Glutamatergic neuron (in vitro differentiated cells): ENCODE measurements around the gene PDE1C. TPM values are rescaled to one million over a fixed set of nuclear protein-coding genes. Genes with fewer than 3 reads are reported as not detected.

Experiments
- DNase-seq: peaks from one replicate; pipeline ENCODE4 v3.0.0; 2022
- H3K27ac Mint-ChIP-seq: one replicate; pipeline ENCODE4 v1.8.0; 2020; ENCODE audit warnings: mild to moderate bottlenecking, mixed read lengths, inconsistent platforms; ENCODE audit not compliant: unreplicated experiment
- H3K27me3 Mint-ChIP-seq: one replicate; pipeline ENCODE4 v1.8.0; 2020; ENCODE audit warnings: mild to moderate bottlenecking, moderate library complexity, mixed read lengths, inconsistent platforms; ENCODE audit not compliant: unreplicated experiment
- H3K36me3 Mint-ChIP-seq: one replicate; pipeline ENCODE4 v1.8.0; 2020; ENCODE audit warnings: mild to moderate bottlenecking, mixed read lengths, inconsistent platforms; ENCODE audit not compliant: unreplicated experiment
- H3K4me1 Mint-ChIP-seq: one replicate; pipeline ENCODE4 v1.8.0; 2020; ENCODE audit warnings: mild to moderate bottlenecking, low read depth, mixed read lengths, inconsistent platforms; ENCODE audit not compliant: unreplicated experiment
- H3K4me3 Mint-ChIP-seq: one replicate; pipeline ENCODE4 v1.8.0; 2020; ENCODE audit warnings: mild to moderate bottlenecking, mixed read lengths, inconsistent platforms; ENCODE audit not compliant: unreplicated experiment
- H3K9me3 Mint-ChIP-seq: one replicate; pipeline ENCODE4 v1.8.0; 2020; ENCODE audit warnings: mild to moderate bottlenecking, moderate library complexity, mixed read lengths, inconsistent platforms; ENCODE audit not compliant: unreplicated experiment
- CTCF ChIP-seq: fragments of 200-600 bp; sonication (generic); IDR thresholded peaks from one replicate; pipeline ENCODE4 v1.5.0; 2021; ENCODE audit not compliant: partially characterized antibody, unreplicated experiment
- total RNA-seq: library from RNA; stranded (reverse); fragmentation: NEBNext Ultra II Directional; extraction: Animal tissue kit (Norgen Biotek cat#: 25700); gene quantifications from one replicate; pipeline ENCODE4 v1.2.1, GENCODE V29; 2021; ENCODE audit not compliant: unreplicated experiment

The PDE1C gene
- total RNA-seq, 1 donor from 2014 or later: 3.3 TPM

GRCh38 chr7:31962246-31962645, 108.0 kb downstream of the PDE1C start:
- peaks cover 3% of the 10 kb centered on the region for H3K9me3 Mint-ChIP-seq
- H3K4me1 Mint-ChIP-seq: no peaks in the 10 kb centered on the region
- H3K27me3 Mint-ChIP-seq: peaks cover 6% of the 10 kb centered on the region
- H3K4me3 Mint-ChIP-seq: no peak overlapping the region
- no peak for DNase-seq
- peaks cover 13% of the 10 kb centered on the region for H3K36me3 Mint-ChIP-seq
- TF ChIP-seq CTCF: no peak
- H3K27ac Mint-ChIP-seq: no peak overlapping the region

- Mint-ChIP-seq H3K27ac (no peak overlapping the region), H3K4me1 (no peaks in the 10 kb centered on the region), H3K27me3 (peaks cover 2% of the 10 kb centered on the region), H3K9me3 (no peaks in the 10 kb centered on the region), H3K4me3 (no peak overlapping the region), H3K36me3 (no peaks in the 10 kb centered on the region)
- TF ChIP-seq CTCF: no peak
- no peak for DNase-seq
These were observed 112.0 kb downstream of the PDE1C start for GRCh38 chr7:31958226-31958625.

GRCh38 chr7:31957756-31958155, 112.5 kb downstream of the PDE1C start:
- Mint-ChIP-seq H3K27ac (no peak overlapping the region), H3K4me1 (no peaks in the 10 kb centered on the region), H3K9me3 (no peaks in the 10 kb centered on the region), H3K4me3 (no peak overlapping the region), H3K36me3 (no peaks in the 10 kb centered on the region), H3K27me3 (peaks cover 2% of the 10 kb centered on the region)
- no peak for DNase-seq
- TF ChIP-seq CTCF: no peak

- TF ChIP-seq CTCF: no peak
- no peak for DNase-seq
- no peaks in the 10 kb centered on the region for H3K9me3 Mint-ChIP-seq
- H3K27me3 Mint-ChIP-seq: no peaks in the 10 kb centered on the region
- no peak overlapping the region for H3K27ac Mint-ChIP-seq
- no peaks in the 10 kb centered on the region for H3K36me3 Mint-ChIP-seq
- H3K4me1 Mint-ChIP-seq: no peaks in the 10 kb centered on the region
- no peak overlapping the region for H3K4me3 Mint-ChIP-seq
These were observed 113.0 kb downstream of the PDE1C start for GRCh38 chr7:31957090-31957720.

GRCh38 chr7:31955641-31956040, 114.6 kb downstream of the PDE1C start:
- no peak for DNase-seq
- Mint-ChIP-seq H3K36me3 (no peaks in the 10 kb centered on the region), H3K9me3 (no peaks in the 10 kb centered on the region), H3K27ac (no peak overlapping the region), H3K27me3 (no peaks in the 10 kb centered on the region), H3K4me1 (no peaks in the 10 kb centered on the region), H3K4me3 (no peak overlapping the region)
- TF ChIP-seq CTCF: no peak
